Measurements from ENCODE around the gene ATP6V1G1. TPM values are rescaled to one million over a fixed set of nuclear protein-coding genes. Genes with fewer than 3 reads are reported as not detected.

The ATP6V1G1 gene
- total RNA-seq, 1 experiment from 2014 or later = 90.6 TPM

- Histone ChIP-seq H3K27me3 (ENCODE audit: insufficient read depth, low read depth) (no peaks in the 10 kb centered on the region), H3K4me1 (replicated peaks; ENCODE audit: insufficient read depth) (no peaks in the 10 kb centered on the region), H3K27ac (no peak overlapping the region), H2AFZ (no peak overlapping the region), H4K20me1 (ENCODE audit: insufficient read depth) (peaks cover 6% of the 10 kb centered on the region; the same call in 1 of the 2 replicates), H3K79me2 (ENCODE audit: low read depth) (no peaks in the 10 kb centered on the region), H3K9me3 (ENCODE audit: insufficient read depth, low read depth) (peaks cover 8% of the 10 kb centered on the region; the same call in 1 of the 2 replicates), H3F3A (ENCODE audit: insufficient read depth, low read depth) (peaks cover 9% of the 10 kb centered on the region), H3K4me2 (no peak overlapping the region), H3K4me3 (no peak overlapping the region), H3K9me2 (ENCODE audit: insufficient read depth) (no peaks in the 10 kb centered on the region), H3K36me3 (ENCODE audit: low read depth) (peaks cover 15% of the 10 kb centered on the region)
- intact Hi-C loops (cut with micrococcal nuclease; ENCODE audit: unreplicated experiment) = no loop called here
- TF ChIP-seq EZH2 (IDR thresholded peaks at IDR 0.05; ENCODE audit: low read depth) = no peak
- TF ChIP-seq, protein P1, sequence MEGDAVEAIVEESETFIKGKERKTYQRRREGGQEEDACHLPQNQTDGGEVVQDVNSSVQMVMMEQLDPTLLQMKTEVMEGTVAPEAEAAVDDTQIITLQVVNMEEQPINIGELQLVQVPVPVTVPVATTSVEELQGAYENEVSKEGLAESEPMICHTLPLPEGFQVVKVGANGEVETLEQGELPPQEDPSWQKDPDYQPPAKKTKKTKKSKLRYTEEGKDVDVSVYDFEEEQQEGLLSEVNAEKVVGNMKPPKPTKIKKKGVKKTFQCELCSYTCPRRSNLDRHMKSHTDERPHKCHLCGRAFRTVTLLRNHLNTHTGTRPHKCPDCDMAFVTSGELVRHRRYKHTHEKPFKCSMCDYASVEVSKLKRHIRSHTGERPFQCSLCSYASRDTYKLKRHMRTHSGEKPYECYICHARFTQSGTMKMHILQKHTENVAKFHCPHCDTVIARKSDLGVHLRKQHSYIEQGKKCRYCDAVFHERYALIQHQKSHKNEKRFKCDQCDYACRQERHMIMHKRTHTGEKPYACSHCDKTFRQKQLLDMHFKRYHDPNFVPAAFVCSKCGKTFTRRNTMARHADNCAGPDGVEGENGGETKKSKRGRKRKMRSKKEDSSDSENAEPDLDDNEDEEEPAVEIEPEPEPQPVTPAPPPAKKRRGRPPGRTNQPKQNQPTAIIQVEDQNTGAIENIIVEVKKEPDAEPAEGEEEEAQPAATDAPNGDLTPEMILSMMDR (conservative IDR thresholded peaks at IDR 0.05) = no peak
- DNase-seq = no peak
- POLR2A ChIA-PET (ENCODE audit: unreplicated experiment) = no interaction called here
- BruUV-seq (replicated peaks) = no TSS peak
- CTCF ChIA-PET = no interaction called here
Observed at GRCh38 chr9:114602620-114603019, 15.1 kb downstream of the ATP6V1G1 start.

DNA sequence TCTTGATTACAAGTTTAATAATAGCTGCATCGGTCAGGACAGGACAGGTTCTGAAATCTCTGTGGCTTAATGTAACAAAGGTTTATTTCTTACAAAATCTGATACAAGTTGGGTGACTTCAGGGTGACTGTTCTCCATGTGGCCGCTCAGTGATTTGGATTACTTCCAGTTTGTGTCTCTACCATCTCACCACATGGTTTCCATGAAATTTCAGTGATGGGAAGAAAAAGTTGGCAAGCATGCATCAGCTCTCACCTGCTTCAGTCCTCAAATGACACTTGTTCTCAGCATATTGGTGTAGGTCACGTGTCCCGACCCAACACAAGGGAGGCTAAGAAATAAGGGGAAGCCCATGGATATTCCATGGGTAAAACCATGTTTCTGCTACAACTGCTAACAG, 15.7 kb downstream of the ATP6V1G1 start:
- Histone ChIP-seq H3K27ac (no peak overlapping the region), H3K4me1 (replicated peaks; ENCODE audit: insufficient read depth) (no peaks in the 10 kb centered on the region), H3K9me2 (ENCODE audit: insufficient read depth) (no peaks in the 10 kb centered on the region), H4K20me1 (ENCODE audit: insufficient read depth) (peaks cover 4% of the 10 kb centered on the region; the same call in 1 of the 2 replicates), H3K36me3 (ENCODE audit: low read depth) (peaks cover 11% of the 10 kb centered on the region; the same call in 1 of the 2 replicates), H2AFZ (no peak overlapping the region), H3K79me2 (ENCODE audit: low read depth) (no peaks in the 10 kb centered on the region), H3K4me2 (no peak overlapping the region), H3F3A (ENCODE audit: insufficient read depth, low read depth) (peaks cover 4% of the 10 kb centered on the region), H3K27me3 (ENCODE audit: insufficient read depth, low read depth) (no peaks in the 10 kb centered on the region), H3K4me3 (no peak overlapping the region), H3K9me3 (ENCODE audit: insufficient read depth, low read depth) (peaks cover 8% of the 10 kb centered on the region; the same call in 1 of the 2 replicates)
- POLR2A ChIA-PET (ENCODE audit: unreplicated experiment) = no interaction called here
- DNase-seq = no peak
- CTCF ChIA-PET = no interaction called here
- intact Hi-C loops (cut with micrococcal nuclease; ENCODE audit: unreplicated experiment) = no loop called here
- BruUV-seq (replicated peaks) = no TSS peak
- no peak for TF ChIP-seq EZH2 (IDR thresholded peaks at IDR 0.05; ENCODE audit: low read depth)
- TF ChIP-seq, protein P1 (conservative IDR thresholded peaks at IDR 0.05) = no peak

- ChIA-PET POLR2A (ENCODE audit: unreplicated experiment) (interaction anchor here (0.5 kb wide), 1 partner anchor 49 kb away, joined by 3 read pairs; no protein-coding TSS in a partner anchor), CTCF (no interaction called here)
- Histone ChIP-seq H3K79me2 (ENCODE audit: low read depth) (no peaks in the 10 kb centered on the region), H3K4me2 (no peak overlapping the region), H3K4me3 (no peak overlapping the region), H3K36me3 (ENCODE audit: low read depth) (0 out of 2 replicates have a peak, but pooled peaks cover 1% of the 10 kb centered on the region), H3K4me1 (replicated peaks; ENCODE audit: insufficient read depth) (no peaks in the 10 kb centered on the region), H3K9me2 (ENCODE audit: insufficient read depth) (no peaks in the 10 kb centered on the region), H3F3A (ENCODE audit: insufficient read depth, low read depth) (peaks cover under 1% of the 10 kb centered on the region; the same call in 1 of the 2 replicates), H3K9me3 (ENCODE audit: insufficient read depth, low read depth) (peaks cover 8% of the 10 kb centered on the region; the same call in 1 of the 2 replicates), H2AFZ (no peak overlapping the region), H4K20me1 (ENCODE audit: insufficient read depth) (no peaks in the 10 kb centered on the region), H3K27me3 (ENCODE audit: insufficient read depth, low read depth) (no peaks in the 10 kb centered on the region), H3K27ac (no peak overlapping the region)
- DNase-seq = no peak
- TF ChIP-seq EZH2 (IDR thresholded peaks at IDR 0.05; ENCODE audit: low read depth) = no peak
- TF ChIP-seq, protein P1 (conservative IDR thresholded peaks at IDR 0.05) = no peak
- intact Hi-C loops (cut with micrococcal nuclease; ENCODE audit: unreplicated experiment) = no loop called here
- BruUV-seq (replicated peaks) = no TSS peak
Observed at GRCh38 chr9:114604989-114605388, 17.4 kb downstream of the ATP6V1G1 start.

Measured in PC-9 (cell line).